CD8-positive, alpha-beta memory T cell (primary cell): ENCODE measurements around the gene THUMPD3. TPM values are rescaled to one million over a fixed set of nuclear protein-coding genes. Genes with fewer than 3 reads are reported as not detected.
A peak's percentile ranks its signal among the peaks of the same experiment; 100 is the strongest.

Experiments
- CTCF ChIA-PET: fragments of 350-600 bp; sonication (Branson Sonifier 250); formaldehyde crosslinking; loops from one replicate; lab custom pipeline; 2021; ENCODE audit warnings: antibody characterized with exemption; lab: Charles Lee
- POLR2A ChIA-PET: fragments of 350-600 bp; sonication (Branson Sonifier 250); formaldehyde crosslinking; loops from one replicate; lab custom pipeline; 2021; ENCODE audit warnings: antibody characterized with exemption; lab: Charles Lee
- DNase-seq, 5 donors: peaks; one replicate each; pipeline versions ENCODE4 v3.0.0 to v3.0.0-alpha.2; 2020 to 2022; ENCODE audit warnings: mixed read lengths in 1 of 5
- H3K27ac ChIP-seq: one replicate; pipeline ENCODE4 v1.7.0; 2013; ENCODE audit warnings: low read depth, mild to moderate bottlenecking, low read length, moderate library complexity
- H3K27me3 ChIP-seq: 2 replicates; pipeline ENCODE4 v1.7.0; 2013; ENCODE audit warnings: low read length, mild to moderate bottlenecking; ENCODE audit not compliant: insufficient read depth, poor library complexity, severe bottlenecking
- H3K36me3 ChIP-seq: 2 replicates; pipeline ENCODE4 v1.7.0; 2013; ENCODE audit warnings: mild to moderate bottlenecking, low read length, moderate library complexity; ENCODE audit not compliant: insufficient read depth
- H3K4me1 ChIP-seq: 2 replicates; pipeline ENCODE4 v1.7.0; 2013; ENCODE audit warnings: mild to moderate bottlenecking, low read length, moderate library complexity; ENCODE audit not compliant: insufficient read depth
- H3K4me3 ChIP-seq: 2 replicates; pipeline ENCODE4 v1.7.0; 2013; ENCODE audit warnings: mild to moderate bottlenecking, low read length
- H3K9me3 ChIP-seq: 2 replicates; pipeline ENCODE4 v1.7.0; 2013; ENCODE audit warnings: mild to moderate bottlenecking, low read length
- H3K27ac Mint-ChIP-seq, 8 donors: one replicate each; pipeline ENCODE4 v1.8.0; 2020 to 2021; ENCODE audit warnings: mixed read lengths in 8 of 8, mild to moderate bottlenecking in 6 of 8, inconsistent platforms in 3 of 8, moderate library complexity in 3 of 8
- H3K27me3 Mint-ChIP-seq, 2 donors: one replicate each; pipeline ENCODE4 v1.8.0; 2020 to 2021; ENCODE audit warnings: mixed read lengths in 2 of 2, mild to moderate bottlenecking in 1 of 2, moderate library complexity in 1 of 2
- H3K36me3 Mint-ChIP-seq, 3 donors: one replicate each; pipeline ENCODE4 v1.8.0; 2020 to 2021; ENCODE audit warnings: mixed read lengths in 3 of 3, inconsistent platforms in 1 of 3, mild to moderate bottlenecking in 1 of 3
- H3K4me1 Mint-ChIP-seq, 3 donors: one replicate each; pipeline ENCODE4 v1.8.0; 2020 to 2021; ENCODE audit warnings: mixed read lengths in 3 of 3, inconsistent platforms in 1 of 3, mild to moderate bottlenecking in 1 of 3
- H3K4me3 Mint-ChIP-seq, 7 donors: one replicate each; pipeline ENCODE4 v1.8.0; 2020 to 2021; ENCODE audit warnings: mixed read lengths in 7 of 7, mild to moderate bottlenecking in 6 of 7, moderate library complexity in 4 of 7, inconsistent platforms in 2 of 7
- H3K9me3 Mint-ChIP-seq, 5 donors: one replicate each; pipeline ENCODE4 v1.8.0; 2020 to 2022; ENCODE audit warnings: mixed read lengths in 5 of 5, mild to moderate bottlenecking in 3 of 5, moderate library complexity in 2 of 5, inconsistent platforms in 1 of 5
- polyA plus RNA-seq: library from polyadenylated mRNA; unstranded; fragments of 300-500 nt; fragmentation: Illumina TruSeq; gene quantifications from one replicate; pipeline ENCODE4 v1.2.3, GENCODE V29; 2021
- total RNA-seq, 2 experiments: library from RNA; stranded (reverse); gene quantifications; one replicate each; pipeline ENCODE4 v1.2.3, GENCODE V29; 2021

Gene THUMPD3
- total and polyA plus RNA-seq, 3 experiments from 2014 or later, result 19.5 to 58.5 (median 58.4) TPM

- peaks cover 16 to 92% (median 38%) of the 10 kb centered on the region in 3 donors for H3K36me3 Mint-ChIP-seq
- H3K27ac ChIP-seq, result no peak overlapping the region
- H3K27me3 Mint-ChIP-seq, result no peaks in the 10 kb centered on the region
- H3K27me3 ChIP-seq, result no peaks in the 10 kb centered on the region
- ChIA-PET POLR2A (no interaction called here), CTCF (no interaction called here)
- no peaks in the 10 kb centered on the region for H3K9me3 Mint-ChIP-seq
- no peaks in the 10 kb centered on the region for H3K9me3 ChIP-seq
- H3K4me1 ChIP-seq, result no peaks in the 10 kb centered on the region
- H3K4me3 ChIP-seq, result no peak overlapping the region
- no peak overlapping the region for H3K4me3 Mint-ChIP-seq
- peak overlapping the region in 1 of 8 donors; percentile 26 for H3K27ac Mint-ChIP-seq
- DNase-seq, result no peak
- peaks cover 68% of the 10 kb centered on the region for H3K36me3 ChIP-seq
- peaks cover 2 to 16% (median 4%) of the 10 kb centered on the region in 3 donors for H3K4me1 Mint-ChIP-seq
These were observed 71.0 kb downstream of the THUMPD3 start for GRCh38 chr3:9433627-9434521.

- Mint-ChIP-seq H3K36me3 (peaks cover 16 to 92% (median 33%) of the 10 kb centered on the region in 3 donors), H3K27ac (peak overlapping the region in 4 of 8 donors; percentile 8 to 63 (median 40)), H3K9me3 (no peaks in the 10 kb centered on the region), H3K4me3 (no peak overlapping the region), H3K27me3 (no peaks in the 10 kb centered on the region), H3K4me1 (peaks cover 2 to 21% (median 7%) of the 10 kb centered on the region in 3 donors)
- no peak for DNase-seq
- peaks cover 68% of the 10 kb centered on the region for H3K36me3 ChIP-seq
- H3K9me3 ChIP-seq, result no peaks in the 10 kb centered on the region
- ChIA-PET CTCF (interaction anchor here (1.4 kb wide), 1 partner anchor 82 kb away, joined by 3 read pairs; no protein-coding TSS in a partner anchor), POLR2A (no interaction called here)
- no peaks in the 10 kb centered on the region for H3K4me1 ChIP-seq
- no peak overlapping the region for H3K4me3 ChIP-seq
- H3K27me3 ChIP-seq, result no peaks in the 10 kb centered on the region
- H3K27ac ChIP-seq, result no peak overlapping the region
These were observed 72.5 kb downstream of the THUMPD3 start for GRCh38 chr3:9435316-9435715.

Other genes with a start within 250 kb of the THUMPD3 start
- gene SRGAP3, start 113.4 kb upstream of the THUMPD3 start, total RNA-seq, result 1 to 10 TPM in 1 of 2 experiments, under 1 TPM in 1; 0.84 to 1.1 TPM
- gene SRGAP3, start 113.4 kb upstream of the THUMPD3 start, polyA plus RNA-seq, result 2.1 TPM
- 10 to 100 TPM; 89.8 to 97.2 TPM for gene SETD5, start 34.6 kb downstream of the THUMPD3 start, total RNA-seq
- gene SETD5, start 34.6 kb downstream of the THUMPD3 start, polyA plus RNA-seq, result 40.0 TPM
- gene LHFPL4, start 190.8 kb downstream of the THUMPD3 start, total RNA-seq, result not detected
- 0.05 TPM for gene LHFPL4, start 190.8 kb downstream of the THUMPD3 start, polyA plus RNA-seq